ENCODE results near the gene UNC5B.

DNA sequence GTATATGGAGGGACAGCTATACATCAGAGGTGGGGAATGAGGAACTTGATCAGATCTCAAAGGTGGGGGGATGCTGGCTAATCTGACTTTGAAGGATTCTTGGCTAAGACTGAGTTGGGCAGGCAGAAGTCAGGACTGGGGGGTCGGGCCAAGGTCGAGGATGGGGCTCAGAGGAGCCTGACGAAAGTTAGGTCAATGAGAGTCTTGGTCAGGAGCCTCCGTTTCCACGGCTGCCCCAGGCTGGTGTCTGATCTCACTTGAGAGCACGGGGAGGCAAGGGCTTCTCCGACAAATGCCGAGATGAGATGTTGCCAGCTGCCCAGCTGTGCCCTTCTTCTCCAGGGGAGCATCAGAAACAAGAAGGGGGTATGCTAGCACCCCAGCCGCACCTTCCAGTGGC lies 112.4 kb downstream of the UNC5B start:
- TF ChIP-seq, protein P1, sequence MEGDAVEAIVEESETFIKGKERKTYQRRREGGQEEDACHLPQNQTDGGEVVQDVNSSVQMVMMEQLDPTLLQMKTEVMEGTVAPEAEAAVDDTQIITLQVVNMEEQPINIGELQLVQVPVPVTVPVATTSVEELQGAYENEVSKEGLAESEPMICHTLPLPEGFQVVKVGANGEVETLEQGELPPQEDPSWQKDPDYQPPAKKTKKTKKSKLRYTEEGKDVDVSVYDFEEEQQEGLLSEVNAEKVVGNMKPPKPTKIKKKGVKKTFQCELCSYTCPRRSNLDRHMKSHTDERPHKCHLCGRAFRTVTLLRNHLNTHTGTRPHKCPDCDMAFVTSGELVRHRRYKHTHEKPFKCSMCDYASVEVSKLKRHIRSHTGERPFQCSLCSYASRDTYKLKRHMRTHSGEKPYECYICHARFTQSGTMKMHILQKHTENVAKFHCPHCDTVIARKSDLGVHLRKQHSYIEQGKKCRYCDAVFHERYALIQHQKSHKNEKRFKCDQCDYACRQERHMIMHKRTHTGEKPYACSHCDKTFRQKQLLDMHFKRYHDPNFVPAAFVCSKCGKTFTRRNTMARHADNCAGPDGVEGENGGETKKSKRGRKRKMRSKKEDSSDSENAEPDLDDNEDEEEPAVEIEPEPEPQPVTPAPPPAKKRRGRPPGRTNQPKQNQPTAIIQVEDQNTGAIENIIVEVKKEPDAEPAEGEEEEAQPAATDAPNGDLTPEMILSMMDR (IDR thresholded peaks at IDR 0.05): no peak
- TF ChIP-seq, protein P2, sequence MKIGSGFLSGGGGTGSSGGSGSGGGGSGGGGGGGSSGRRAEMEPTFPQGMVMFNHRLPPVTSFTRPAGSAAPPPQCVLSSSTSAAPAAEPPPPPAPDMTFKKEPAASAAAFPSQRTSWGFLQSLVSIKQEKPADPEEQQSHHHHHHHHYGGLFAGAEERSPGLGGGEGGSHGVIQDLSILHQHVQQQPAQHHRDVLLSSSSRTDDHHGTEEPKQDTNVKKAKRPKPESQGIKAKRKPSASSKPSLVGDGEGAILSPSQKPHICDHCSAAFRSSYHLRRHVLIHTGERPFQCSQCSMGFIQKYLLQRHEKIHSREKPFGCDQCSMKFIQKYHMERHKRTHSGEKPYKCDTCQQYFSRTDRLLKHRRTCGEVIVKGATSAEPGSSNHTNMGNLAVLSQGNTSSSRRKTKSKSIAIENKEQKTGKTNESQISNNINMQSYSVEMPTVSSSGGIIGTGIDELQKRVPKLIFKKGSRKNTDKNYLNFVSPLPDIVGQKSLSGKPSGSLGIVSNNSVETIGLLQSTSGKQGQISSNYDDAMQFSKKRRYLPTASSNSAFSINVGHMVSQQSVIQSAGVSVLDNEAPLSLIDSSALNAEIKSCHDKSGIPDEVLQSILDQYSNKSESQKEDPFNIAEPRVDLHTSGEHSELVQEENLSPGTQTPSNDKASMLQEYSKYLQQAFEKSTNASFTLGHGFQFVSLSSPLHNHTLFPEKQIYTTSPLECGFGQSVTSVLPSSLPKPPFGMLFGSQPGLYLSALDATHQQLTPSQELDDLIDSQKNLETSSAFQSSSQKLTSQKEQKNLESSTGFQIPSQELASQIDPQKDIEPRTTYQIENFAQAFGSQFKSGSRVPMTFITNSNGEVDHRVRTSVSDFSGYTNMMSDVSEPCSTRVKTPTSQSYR (CRISPR knock-in tag; IDR thresholded peaks at IDR 0.05): no peak
- TF ChIP-seq, protein P3, sequence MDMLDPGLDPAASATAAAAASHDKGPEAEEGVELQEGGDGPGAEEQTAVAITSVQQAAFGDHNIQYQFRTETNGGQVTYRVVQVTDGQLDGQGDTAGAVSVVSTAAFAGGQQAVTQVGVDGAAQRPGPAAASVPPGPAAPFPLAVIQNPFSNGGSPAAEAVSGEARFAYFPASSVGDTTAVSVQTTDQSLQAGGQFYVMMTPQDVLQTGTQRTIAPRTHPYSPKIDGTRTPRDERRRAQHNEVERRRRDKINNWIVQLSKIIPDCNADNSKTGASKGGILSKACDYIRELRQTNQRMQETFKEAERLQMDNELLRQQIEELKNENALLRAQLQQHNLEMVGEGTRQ (CRISPR knock-in tag; IDR thresholded peaks at IDR 0.05): no peak

Data from WTC11 (cell line).